GM18867 (cell line): ENCODE results near the gene SLFN14.
"Not testable (repeated sequence)": the region's sequence is repeated elsewhere in the genome, so short reads cannot be mapped to it uniquely, and the experiment has no call there.

Experiments
- ATAC-seq: cut with Tn5 transposase; IDR thresholded peaks from one replicate; pipeline ENCODE4 v1.9.1; 2021; ENCODE audit warnings: mild to moderate bottlenecking, moderate library complexity; ENCODE audit not compliant: unreplicated experiment

The SLFN14 gene

GRCh38 chr17:35523296-35523695 lies 37.3 kb downstream of the SLFN14 start:
- no peak for ATAC-seq

GRCh38 chr17:35521654-35522256 lies 38.9 kb downstream of the SLFN14 start:
- ATAC-seq: not testable (repeated sequence)

GRCh38 chr17:35521150-35521549 lies 39.5 kb downstream of the SLFN14 start:
- no peak for ATAC-seq

- no peak for ATAC-seq
Measured at GRCh38 chr17:35519906-35520442, 40.6 kb downstream of the SLFN14 start.

GRCh38 chr17:35519439-35519838 lies 41.2 kb downstream of the SLFN14 start:
- no peak for ATAC-seq

- ATAC-seq: not testable (repeated sequence)
Measured at GRCh38 chr17:35518431-35518830, 42.2 kb downstream of the SLFN14 start.

- ATAC-seq: no peak
Measured at GRCh38 chr17:35515027-35515426, 45.6 kb downstream of the SLFN14 start.

- ATAC-seq: no peak
Measured at GRCh38 chr17:35514564-35514963, 46.1 kb downstream of the SLFN14 start.
